ENCODE results near the gene STAP2.

Gene STAP2, protein sequence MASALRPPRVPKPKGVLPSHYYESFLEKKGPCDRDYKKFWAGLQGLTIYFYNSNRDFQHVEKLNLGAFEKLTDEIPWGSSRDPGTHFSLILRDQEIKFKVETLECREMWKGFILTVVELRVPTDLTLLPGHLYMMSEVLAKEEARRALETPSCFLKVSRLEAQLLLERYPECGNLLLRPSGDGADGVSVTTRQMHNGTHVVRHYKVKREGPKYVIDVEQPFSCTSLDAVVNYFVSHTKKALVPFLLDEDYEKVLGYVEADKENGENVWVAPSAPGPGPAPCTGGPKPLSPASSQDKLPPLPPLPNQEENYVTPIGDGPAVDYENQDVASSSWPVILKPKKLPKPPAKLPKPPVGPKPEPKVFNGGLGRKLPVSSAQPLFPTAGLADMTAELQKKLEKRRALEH

DNA sequence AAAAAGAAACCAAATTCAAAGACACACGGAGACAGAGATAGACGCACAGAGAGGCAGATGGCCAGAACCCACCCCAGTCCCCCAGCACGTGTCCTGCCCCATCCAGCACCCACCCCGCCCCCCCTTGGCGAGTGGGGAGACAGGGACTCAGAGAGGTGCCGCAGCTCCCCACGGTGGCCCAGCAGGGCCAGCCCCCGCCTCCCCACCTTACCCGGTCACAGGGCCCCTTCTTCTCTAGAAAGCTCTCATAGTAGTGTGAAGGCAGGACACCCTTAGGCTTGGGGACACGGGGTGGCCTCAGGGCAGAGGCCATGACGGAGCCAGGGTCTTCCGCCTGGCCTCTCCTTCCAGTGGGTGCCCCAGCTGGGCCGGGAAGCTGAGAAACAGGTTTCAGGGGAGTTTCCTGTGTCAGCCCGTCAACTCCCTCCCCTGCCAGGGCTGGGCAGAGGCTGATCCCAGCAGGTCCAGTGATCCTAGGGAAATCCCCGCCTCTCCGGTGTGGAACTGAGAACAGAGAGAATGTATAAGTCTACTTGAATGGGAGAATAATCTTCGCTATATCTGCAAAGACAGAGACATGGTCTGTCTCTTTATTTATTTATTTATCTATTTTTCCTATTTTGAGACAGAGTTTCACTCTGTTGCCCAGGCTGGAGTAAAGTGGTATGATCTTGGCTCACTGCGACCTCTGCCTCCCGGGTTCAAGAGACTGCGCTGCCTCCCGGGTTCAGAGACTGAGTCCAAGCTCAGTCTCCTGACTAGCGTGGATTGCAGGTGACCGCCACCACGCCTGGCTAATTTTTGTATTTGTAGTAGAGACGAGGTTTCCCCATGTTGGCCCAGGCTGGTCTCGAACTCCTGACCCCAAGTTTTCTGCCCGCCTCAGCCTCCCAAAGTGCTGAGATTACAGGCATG is at the start of gene STAP2:
STAP2 (minus strand) TSS at position 387 of the 915 bp plus-strand sequence; CDS start at position 313, 74 bp downstream.
- DNase-seq (ENCODE audit: low read depth in 2 of 2) = no peak

DNA sequence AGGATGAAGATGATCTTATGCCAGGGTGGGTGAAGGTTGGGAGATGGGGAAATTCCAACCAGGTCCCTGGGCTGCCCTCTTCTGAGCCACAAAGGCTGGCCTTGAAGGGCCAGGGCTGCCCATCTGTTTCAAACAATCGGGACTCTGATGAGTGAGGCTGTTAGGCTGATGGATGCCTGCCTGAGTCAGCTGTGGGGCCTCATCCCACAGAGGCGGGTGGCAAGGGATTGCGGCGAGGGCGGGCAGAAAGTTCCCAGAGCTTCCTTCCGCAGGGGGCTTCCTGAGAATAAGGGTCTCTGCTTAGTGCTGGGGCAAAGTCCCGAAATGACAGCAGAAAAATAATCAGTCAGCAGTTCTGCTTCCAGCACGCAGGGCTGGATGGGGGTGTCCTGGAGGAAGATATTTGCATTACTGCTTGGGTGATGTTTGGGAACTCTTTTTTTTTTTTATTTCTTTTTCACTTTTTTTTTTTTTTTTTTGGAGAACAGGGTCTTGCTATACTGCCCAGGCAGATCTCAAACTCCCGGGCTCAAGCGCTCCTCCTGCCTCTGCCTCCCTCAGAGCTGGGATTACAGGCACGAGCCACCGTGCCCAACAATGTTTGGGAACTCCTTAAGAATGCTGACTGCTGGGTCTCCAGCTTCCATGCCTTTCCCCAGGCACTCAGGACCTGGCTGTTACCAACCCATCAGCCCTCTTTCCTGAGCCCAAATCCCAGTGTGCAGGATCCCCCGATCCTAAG is 47.6 kb upstream of the STAP2 start:
- DNase-seq (ENCODE audit: low read depth in 2 of 2) = no peak

DNA sequence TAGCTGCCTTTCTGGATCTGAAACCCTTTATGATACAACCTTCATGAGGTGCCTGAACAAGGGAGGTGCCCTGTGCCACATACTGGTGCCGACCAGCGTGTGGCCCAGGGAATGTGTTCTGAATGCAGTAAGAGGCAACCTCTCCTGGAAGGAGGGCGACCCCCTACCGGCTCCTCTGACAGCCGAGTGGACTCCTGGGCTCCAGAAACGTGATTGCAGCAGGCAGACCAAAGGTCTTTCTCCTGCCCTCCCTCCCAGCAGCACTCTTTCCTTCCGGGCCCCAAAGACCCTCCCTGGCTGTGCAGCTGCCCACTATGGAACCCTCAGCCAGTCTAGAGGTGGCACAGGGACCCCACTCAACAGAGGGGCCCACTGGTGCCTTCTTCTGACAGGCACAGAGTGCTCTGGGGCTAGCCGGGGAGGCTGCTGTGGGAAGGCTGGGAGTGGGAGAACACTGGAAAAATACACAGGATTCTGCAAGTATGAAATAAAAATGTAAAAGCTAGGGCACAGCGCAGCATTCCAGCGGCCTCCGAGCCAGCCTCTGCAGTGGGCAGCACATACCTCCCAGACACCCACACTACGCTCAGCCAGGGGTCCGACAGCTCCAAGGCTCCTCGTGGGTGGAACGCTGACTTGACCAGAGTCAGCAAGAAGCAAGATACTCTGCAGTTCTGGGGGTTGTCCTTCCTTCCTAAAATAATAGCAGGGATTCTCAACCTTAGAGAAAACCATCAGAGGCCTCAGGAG is 46.8 kb upstream of the STAP2 start:
- no peak for DNase-seq (ENCODE audit: low read depth in 2 of 2)

DNA sequence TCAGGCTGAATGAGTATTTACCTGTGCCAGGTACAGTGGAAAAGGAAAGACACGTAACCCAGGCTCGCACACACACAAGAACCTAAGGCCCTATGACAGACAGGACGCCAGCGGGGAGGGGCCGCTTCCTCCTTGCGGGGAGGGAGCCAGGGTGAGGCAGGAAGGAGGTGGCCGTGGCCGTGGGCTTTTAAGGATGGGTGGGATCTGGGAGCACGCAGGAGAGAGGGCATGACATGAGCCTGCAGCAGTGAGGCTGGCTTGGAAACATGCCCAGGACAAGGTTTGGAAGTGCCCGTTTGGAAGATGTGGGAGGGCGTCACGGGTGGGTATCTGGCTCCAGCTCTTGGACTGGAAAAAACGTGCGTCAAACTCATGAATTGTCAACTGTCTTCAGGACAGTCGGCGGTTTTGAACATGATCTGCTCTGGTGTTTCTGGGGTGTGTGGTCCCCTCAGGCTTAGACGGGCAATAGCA is 41.7 kb upstream of the STAP2 start:
- DNase-seq (ENCODE audit: low read depth in 2 of 2) = peak in 1 of 2 donors; percentile 22

DNA sequence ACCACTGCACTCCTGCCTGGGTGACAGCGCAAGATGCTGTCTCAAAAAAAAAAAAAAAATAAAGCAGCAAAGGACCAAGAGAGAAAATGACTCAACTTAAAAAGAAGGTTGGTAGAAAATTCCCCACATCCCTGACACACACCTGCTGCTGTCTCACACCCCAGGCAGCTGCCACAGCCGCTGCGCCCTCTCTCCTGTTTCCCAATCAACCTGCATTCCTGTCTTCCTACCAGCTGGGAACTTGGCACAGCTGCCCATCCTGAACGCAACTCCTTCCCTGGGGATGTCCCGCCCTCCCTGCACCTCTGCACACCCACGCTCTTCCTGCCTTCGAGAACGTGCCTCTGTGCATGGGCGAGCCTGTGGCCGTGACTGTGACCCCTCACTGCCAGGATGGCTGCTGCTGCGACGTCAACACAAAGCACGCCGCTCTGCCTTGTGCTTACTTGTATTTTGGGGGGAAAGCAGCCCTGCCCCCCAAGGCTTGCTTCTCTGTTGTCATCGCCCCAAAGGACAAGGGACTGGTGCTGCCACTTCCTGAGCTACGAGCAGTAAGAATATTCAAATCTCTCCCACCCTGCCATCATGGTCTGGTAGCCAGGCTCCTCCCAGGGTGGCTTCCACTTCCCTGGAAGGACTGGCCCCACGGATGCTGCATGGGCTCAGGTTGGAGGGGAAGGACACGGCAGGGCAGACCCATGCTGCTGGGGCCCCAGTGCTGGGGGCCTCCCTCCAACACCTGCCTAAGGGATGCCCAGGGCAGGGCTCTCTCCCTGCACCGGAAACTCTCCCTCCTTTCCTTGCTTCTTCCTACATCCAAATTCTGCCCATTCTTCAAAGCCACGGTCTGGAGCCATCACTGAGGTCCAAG is 41.0 kb upstream of the STAP2 start:
- peak in 1 of 2 donors; percentile 23 for DNase-seq (ENCODE audit: low read depth in 2 of 2)

DNA sequence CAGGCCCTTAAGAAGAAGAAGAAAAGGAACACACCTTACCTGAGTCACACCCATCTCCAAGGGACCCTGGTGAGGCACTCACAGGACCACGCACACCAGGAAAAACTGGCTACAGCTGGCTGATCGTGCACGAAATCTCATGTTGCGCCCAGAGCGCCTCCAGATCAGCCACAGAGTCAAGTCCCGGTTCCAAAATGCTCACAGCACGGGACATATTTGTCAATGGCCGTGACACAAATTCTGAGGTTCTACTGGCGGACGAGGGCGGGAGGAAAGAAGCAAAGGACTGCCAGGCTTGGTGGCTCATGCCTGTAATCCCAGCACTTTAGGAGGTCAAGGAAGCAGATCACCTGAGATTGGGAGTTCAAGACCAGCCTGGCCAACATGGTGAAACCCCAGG is 40.3 kb upstream of the STAP2 start:
- no peak for DNase-seq (ENCODE audit: low read depth in 2 of 2)

DNA sequence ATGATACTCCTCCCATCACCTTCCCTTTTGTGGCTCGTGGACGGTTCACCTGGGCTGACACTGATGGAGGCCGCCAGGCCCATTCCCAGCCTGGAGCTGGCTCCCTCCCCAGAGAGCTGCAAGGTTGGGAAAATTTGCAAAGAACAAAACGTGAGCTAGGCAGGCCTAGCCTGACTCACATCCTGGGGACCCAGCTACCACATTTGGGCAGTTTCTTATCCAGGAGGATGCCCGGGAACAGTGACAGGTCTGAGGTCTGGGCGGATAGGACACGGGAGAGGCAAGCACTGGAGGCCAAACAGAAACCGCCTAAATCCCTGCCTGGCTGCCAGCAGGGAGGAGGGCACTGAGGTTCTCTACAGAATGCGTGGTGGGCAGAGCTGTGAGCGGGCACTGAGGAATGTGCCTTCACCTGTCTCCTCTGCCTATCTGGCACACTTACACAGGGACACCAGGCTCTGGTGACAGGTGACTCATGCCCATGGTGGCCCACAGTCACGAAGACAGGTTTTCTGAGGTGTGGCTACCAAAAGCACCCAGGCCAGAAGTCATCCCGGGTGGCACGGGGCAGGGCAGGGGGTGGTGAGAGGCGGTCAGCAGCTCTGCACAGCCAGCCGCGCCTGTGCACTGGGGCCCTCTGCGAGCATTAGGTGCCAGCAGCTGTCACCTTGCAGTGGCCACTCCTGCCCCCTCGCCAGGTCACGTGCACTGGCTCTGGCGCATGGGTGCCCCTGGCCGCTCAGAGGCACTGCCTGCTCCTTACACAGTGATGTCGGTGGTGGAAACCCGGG is 38.6 kb upstream of the STAP2 start:
- DNase-seq (ENCODE audit: low read depth in 2 of 2) = no peak

DNA sequence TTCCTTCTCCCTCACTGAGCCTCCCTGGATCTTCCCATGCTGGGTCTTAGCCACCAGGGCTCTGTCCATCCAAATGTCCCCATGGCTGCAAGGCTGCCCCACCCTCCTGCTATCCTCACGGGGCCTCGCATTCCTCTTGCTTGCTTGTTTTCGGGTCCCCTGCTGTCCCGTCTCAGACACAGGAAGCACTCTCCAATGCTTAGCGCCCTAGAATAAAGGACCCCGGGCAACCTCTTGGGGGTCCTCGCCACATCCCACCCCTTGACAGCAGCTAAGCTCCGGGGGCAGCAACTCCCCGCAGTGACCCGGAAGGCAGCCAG is 38.0 kb upstream of the STAP2 start:
- no peak for DNase-seq (ENCODE audit: low read depth in 2 of 2)

DNA sequence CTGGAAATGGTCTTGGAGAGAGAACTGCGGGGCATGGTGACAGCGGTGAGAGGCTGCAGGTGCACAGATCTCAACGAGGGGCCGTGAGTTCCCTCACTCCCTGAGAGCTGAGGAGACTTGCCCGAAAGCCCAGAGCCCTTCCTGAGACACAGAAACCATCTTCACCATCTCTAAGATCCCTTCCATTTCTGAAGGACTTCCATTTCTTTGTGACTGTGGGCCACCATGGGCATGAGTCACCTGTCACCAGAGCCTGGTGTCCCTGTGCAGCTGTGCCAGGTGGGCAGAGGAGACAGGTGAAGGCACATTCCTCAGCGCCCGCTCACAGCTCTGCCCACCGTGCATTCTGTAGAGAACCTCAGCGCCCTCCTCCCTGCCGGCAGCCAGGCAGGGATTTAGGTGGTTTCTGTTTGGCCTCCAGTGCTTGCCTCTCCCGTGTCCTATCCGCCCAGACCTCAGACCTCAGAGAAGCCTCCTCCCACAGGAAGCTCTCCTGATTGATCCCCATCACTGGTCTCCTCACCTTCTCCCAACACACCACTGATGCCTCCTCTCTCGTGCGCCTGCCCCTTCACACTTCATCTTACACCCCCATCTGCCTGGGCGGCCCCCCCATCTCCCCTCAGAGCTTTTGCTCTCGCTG is 37.5 kb upstream of the STAP2 start:
- no peak for DNase-seq (ENCODE audit: low read depth in 2 of 2)

DNA sequence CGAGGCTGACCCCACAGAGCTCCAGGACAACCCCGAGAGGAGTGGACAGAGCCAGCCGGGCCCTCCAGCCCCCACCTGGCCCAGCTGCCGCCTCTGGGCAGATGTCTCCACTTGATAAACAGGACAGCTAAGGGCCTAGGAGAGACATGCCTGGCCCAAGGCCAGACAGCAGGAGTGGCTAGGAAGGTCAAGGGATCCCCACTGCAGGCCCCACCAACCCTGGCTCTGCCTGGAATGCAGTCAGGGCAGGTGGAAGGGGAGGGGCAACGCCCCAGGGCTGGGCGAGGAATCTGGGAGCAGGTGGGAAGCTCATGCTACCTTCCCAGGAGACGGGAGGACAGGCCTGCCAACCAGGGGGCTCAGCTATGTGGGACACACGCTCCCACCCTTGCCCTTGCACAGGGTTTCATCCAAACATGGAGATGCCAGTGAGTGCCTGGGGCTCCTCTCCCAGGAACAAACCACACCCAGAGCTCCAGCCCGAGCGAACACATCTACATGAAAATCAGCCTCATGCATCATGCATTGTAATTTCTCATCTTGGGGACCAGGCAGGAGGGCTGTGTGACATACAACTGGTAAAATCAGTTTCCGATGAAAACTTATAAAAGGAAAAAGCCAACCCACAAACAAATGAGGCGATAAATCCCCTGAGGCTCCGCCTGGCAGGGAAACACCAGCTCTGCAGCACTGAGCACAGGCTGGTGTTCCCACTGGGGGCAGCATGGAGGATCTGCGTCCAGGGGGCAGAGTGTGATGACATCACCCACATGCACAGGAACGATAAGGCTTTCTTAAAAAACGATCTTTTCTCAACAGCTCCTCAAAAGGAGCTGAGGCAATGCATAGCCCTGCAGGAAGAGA is 36.8 kb upstream of the STAP2 start:
- no peak for DNase-seq (ENCODE audit: low read depth in 2 of 2)

DNA sequence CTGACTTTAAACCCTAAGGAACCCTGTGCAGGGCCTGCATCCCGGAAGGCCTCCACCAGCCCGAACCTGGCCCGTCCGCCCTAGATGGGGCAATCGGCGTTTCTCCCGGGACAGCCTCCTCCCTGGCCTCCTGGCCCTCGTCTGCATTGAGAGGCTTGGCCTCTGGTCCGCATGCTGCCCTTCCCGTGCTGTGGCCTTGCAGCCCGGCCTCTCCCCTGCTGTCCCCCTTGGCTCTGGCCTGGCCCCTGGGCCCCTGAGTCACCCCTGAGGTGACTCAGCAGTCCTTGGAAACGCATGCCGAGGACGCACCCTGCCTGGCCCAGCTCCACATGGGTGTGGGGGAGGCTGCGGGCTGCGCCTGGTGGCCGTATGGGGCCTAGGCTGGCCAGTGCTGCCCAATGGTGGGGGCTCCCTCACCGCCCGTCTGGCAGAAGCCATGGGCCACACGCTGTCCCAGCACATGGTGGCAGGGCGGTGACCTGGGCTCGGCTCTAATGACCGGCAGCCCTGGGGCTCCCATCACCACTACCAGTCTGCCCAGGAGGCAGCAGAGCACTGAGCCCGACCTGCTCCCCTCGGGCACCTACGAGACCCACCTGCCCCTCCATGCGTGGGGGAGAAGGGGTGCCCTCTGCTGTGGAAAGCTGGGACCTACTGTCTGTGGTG is 36.0 kb upstream of the STAP2 start:
- no peak for DNase-seq (ENCODE audit: low read depth in 2 of 2)

DNA sequence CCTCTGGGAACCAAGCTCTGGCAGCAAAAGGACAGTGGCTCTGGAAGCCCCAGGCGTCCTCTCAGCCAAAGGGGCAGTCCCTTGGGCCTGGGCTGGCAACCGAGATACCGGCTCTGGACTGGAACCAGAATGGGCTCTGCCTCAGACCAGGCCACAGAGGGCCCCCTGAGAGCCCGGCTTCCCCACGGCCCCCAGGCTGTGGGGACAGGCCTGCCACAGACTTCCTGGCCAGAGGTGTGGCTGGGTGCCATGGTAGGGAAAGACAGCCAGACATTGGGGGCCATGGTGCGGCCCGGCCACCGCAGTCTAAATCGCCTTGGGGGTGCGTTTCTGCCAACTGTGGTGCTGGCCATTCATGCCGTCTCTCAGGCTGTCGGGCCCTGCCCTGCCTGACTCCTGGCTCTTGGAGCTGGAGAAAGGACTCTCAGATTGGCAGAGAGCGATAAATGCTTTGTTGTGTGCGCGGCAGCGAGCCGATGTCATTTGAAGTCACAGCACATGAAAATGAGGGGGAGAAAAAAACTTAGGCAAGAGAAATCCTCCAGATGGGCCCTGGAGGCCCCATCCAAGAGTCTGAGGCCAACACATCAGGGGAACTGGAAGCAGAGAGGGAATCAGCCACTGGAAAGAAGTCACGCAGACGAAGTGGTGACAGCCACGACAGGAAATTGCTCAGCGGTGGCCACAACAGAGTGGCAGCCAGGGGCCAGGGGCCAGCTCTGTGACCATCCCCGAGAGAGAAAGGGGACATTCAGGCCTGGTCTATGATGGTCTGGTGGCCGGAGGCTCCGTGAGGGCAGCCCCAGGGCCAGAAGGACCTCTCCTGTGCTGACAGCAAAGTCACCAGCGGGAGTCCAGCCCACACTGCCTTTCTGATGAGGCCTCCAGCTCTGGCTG is 35.2 kb upstream of the STAP2 start:
- DNase-seq (ENCODE audit: low read depth in 2 of 2) = no peak

DNA sequence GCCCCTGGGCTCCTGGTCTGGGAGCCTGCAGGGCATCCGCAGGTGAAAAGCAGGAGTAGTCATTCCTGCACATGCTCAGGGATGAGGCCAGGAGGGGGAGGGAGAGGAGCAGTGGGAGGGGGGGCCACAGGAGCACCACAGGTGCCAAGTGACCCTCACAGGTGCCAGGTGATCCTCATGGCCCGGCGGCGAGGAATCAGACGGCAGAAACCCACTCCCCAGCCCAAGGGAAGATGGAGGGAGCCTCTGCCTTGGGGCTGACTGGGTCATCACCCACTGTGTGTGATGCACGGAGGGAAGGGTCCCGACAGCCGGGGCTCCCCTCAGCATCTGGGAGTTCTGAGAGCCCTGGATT is 34.4 kb upstream of the STAP2 start:
- DNase-seq (ENCODE audit: low read depth in 2 of 2) = no peak

DNA sequence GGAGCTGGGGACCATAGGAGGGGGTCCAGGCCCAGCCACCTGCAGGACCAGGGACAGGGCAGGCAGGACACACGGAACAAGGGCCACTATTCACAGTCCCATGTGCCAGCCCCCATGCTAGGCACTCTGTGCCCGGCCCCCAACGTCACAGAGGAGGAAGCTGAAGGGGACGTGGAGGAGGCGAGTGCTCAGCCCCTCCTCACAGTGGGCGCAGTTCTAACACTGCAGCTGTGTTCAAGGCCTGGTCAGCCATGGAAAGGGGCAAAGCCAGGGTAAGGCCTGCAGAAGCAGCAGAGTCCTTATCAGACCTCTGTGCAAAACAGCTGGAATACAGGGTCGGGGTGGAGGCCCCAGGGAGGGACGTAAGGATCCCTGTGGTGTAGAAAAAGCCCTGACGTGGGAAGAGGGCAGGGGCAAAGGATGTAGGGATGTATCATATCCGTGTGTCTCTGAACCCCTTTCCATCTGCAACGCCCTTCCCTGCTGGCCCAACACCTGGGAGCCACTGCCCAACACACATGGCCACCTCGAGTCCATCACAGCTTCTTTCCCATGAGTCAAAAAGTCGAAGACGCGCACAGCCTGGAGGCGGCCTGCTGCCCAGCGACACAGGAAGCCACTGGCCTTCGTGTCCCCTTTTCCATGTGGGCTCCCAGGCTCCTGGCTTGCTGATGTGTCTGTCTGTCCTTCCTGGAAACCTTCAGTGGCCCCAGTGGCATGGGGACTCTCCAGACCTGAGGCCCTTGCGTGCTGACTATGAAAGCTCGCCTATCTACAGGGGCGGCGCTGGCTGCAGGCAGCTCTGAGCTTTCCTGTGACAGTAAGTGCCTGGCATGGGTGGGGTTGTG is 33.8 kb upstream of the STAP2 start:
- DNase-seq (ENCODE audit: low read depth in 2 of 2) = no peak

DNA sequence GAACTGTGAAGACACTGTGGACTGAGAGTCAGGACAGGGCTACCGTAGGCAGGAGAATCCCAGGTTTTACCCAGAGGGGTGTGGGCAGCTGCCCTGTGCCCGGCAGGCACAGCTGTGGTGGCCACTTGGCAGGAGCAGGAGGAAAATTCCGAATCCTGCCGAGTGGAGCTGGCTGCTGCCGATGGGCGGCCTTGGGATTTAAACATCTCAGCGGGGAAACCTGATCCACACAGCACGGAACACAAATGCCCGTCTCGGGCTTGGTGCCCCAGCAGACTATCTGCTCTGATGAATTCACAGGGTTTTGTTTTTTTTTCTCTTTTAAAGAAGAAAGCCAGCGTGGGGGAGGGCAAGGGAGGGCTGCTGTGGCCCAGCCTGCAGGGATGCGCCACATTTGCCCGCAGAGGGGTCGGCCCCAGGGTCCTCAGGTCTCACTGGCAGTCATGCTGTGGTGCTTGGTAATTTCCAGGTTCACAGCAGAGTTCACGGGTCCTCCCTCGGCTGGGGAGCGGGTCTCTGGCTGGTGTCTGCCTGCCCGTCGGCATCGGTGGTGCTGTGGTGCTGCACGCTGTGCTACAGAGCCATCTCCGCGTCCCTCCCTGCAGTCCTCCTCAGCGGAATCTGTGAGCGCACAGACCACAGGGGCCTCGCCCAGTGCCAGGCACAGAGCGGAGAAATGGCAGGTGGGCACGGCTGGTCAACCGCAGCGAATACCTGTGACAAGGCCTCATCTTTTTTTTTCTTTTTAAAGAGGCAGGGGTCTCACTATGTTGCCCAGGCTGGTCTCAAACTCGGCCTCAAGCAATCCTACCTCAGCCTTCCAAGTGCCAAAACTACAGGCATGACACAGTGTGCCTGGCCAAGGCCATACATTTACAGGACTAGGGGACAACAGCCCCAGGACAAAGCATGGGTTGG is 32.9 kb upstream of the STAP2 start:
- no peak for DNase-seq (ENCODE audit: low read depth in 2 of 2)

All from stimulated activated CD4-positive, alpha-beta T cell treated with anti-CD3 and anti-CD28 coated beads, Interleukin-4, amount 100 ng/mL, for 48 hours (primary cell).